Glomerular visceral epithelial cell (primary cell): ENCODE data around the gene NMUR1.
"Not testable (repeated sequence)": the region's sequence is repeated elsewhere in the genome, so short reads cannot be mapped to it uniquely, and the experiment has no call there.

Experiments used
- DNase-seq: peaks from one replicate; pipeline ENCODE4 v3.0.0-alpha.2; 2016; ENCODE audit errors: extremely low spot score

NMUR1 gene, protein sequence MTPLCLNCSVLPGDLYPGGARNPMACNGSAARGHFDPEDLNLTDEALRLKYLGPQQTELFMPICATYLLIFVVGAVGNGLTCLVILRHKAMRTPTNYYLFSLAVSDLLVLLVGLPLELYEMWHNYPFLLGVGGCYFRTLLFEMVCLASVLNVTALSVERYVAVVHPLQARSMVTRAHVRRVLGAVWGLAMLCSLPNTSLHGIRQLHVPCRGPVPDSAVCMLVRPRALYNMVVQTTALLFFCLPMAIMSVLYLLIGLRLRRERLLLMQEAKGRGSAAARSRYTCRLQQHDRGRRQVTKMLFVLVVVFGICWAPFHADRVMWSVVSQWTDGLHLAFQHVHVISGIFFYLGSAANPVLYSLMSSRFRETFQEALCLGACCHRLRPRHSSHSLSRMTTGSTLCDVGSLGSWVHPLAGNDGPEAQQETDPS

DNA sequence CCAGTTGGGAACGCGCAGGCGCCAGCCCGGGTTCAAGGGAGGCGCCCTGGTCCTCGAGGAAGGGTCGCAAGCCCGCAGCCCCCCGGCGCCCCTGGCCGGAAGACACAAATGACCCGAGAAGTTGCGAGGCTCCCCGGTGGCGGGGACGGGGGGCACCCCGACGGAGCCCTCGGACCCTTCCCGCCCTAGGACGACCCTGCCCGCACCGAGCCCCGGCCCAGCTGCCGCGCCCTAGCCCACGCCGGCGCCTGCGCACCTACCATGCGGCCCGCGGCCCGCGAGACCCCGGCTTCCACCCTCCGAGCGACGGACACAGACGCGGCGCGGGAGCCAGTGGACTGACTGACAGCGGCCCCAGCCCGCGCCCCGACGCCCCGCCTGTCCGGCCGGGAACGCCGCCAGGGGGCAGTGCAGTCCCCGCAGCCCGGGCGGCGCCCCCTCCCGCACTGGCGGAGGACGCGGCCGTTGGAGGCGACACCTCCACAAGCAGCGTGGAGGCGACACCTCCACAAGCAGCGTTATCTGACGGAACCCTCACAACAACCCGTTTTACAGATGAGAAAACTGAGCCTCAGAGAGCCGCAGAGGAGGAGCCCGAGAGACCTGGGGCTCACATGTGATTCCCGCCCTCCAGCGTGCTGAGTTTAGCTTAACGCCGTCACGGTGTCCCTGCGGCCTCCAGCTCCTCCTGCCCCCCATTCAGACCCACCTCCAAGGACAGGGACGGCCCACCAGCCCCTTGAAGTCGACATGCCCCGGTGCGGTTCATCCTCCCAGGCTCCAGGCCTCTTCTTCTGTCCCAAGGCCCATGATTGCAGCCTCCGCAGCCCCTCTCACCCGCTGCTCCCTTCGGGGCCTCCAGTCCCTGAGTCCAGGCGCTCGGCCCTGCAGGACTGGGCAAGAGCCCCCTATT, at the start of gene NMUR1:
Gene NMUR1 (minus strand): TSS at position 347 of the 913 bp plus-strand sequence. CDS start 84 bp downstream, at position 263.
- peak; percentile 28 for DNase-seq

DNA sequence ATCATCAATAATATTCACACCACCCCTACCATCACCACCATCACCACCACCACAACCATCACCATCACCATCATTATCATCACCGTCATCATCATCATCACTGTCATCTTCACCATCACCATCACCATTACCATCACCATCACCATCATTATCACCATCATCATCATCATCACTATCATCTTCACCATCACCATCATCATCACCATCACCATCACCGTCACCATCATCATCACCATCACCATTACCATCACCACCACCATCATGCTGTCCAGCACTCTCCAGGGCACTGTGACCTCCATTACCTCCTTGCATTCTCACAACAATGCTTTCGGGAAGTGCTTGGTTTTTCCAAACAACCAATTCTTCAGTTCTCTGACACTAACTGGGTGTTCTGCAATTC, 49.3 kb upstream of the NMUR1 start:
- no peak for DNase-seq

DNA sequence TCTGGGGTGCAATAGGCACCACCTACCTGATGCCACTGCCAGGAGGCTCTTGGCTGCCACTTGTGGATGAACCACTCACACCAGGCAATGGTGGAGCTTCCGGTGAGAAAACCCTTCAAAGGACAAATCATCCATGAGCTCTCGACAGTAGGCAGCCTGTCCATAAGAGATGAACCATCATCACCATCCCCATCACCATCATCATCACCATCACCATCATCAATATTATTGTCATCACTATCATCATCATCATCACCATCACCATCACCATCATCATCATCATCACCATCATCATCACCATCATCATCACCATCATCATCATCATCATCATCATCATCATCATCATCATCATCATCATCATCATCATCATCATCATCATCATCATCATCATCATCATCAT, 48.4 kb upstream of the NMUR1 start:
- not testable (repeated sequence) for DNase-seq

DNA sequence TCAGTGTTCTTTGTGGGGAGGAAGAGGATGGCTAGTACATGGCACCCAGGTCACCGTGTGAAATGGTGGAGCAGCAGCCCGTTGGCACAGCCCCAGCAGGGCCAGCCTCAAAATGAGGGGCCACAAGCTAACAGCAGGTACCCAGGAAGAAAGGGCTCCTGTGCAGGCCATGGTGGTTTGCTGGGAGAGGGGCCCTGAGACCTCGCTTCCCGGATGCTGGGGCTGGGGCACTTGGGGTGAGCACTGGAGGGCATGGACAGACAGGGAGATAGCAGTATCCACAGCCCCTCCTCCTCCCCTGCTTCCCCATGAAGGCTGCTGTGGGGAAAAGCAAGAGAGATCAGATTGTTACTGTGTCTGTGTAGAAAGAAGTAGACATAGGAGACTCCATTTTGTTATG, 46.2 kb upstream of the NMUR1 start:
- DNase-seq: no peak

DNA sequence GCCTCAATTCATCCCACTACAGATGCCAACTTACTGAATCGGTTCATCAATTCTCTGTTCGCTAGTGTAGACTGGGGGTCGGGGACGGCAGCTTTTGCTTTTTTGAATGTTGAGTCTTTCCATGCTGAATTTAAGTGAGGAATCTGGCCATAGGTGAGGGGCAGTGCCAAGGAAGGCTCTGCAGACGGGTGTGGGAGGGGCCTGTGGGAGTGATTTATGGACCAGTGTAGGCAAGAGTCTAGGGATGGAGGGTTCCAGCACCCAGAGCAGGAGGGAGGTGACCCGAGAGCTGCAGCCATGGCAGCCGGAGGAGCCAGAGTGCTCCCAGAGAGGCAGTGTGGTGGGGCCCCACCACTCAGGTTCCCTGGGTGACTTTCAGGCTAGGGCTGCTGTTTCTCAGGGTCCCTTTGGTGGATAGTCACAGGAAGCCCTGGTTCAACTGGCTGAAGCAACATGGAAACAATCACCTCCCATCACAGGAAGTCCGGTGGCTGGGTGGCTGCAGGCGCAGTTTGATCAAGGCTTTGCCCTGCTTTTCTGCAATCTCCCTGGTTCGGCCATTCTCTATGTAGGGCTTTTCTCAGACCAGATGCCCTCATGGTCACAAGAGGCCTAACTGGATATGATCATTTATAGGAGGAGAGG, 45.5 kb upstream of the NMUR1 start:
- no peak for DNase-seq

DNA sequence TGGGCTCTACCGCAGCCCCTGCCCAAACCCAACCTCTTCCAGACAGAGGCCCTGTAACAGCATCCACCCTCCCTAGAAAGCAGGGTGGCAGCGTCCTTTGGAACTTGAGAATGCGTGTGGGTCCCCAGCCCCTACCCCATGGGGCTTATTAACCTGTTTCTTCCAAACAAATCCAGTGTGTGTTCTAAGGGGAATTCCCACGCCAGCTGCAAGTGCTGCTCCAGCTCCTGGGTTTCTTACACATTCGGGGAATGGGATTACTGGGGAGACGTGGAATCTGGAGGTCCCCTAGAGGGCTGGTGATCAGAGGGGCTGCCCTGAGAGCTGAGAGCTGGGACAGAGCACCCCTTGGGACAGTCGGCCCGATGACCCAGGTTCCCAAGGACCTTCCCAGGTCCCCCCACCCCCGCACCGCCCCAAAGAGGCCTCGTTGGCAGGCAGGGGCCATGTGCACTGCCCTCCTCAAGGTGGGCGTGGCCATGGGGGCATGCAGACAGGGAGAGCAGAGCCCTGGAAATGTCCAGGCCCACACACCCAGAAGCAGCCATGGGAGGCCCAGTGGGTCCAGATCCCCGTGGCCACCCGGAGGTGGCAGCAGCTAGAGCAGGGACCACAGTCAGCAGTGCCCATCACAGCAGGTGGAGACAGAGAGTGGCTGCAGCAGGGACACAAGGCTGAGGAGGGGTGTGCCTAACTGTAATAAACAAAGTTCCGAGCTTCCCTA, 43.6 kb upstream of the NMUR1 start:
- DNase-seq: no peak

DNA sequence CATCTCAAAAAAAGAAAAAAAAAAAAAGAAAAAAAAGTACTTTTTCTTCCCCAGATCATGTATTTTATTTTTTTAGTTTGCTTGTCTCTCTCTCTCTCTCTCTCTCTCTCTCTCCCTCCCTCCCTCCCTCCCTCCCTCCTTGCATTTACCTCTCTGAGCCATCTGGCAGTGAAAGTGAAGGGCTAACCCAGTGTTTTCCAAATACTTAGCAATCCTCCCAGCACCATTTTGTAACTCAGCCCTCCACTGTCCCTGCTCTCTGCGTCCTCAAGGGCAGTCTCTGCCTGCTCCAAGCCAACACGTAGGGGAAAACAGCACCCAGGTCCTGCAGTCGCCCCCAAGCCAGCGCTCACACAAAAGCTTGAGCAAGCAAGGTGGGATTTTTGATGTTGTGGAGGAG, 42.9 kb upstream of the NMUR1 start:
- no peak for DNase-seq

DNA sequence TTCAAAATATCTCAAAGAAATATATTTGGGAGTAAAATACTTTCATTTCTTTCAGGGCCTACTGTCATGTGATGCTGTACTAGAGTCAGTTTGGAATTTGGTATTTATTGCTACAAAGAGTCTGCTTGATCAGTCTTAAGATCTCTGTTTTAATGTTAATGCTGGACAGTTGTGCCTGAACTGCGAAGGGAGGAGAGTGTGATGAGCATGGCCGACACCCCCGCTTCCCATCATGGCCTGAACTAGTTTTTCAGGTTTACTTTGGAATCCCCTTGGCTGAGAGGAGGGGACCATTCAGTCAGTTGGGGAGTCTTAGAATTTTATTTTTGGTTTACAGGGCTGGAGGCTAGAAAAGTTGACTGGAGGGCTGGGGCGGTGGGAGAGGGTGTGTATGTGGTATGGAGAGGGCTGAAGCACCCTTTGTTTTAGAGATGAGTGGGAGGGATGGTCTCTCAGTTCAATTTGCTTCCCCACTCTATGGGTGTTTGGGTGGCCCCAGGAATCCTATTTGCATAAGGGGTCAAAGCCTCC, 41.5 kb upstream of the NMUR1 start:
- no peak for DNase-seq

DNA sequence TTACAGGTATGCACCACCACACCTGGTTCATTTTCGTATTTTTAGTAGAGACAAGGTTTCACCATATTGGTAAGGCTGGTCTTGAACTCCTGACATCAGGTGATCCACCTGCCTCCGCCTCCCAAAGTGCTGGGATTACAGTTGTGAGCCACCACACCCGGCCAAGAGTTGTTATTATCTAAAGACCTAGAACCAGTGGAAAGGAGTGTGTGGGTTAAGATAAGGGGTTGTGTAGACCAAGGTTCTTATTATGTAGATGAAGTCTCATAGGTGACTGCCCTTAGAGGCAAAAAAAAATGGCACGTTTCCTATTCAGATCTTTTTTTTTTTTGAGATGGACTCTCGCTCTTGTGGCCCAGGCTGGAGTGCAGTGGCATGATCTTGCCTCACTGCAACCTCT, 40.7 kb upstream of the NMUR1 start:
- not testable (repeated sequence) for DNase-seq

DNA sequence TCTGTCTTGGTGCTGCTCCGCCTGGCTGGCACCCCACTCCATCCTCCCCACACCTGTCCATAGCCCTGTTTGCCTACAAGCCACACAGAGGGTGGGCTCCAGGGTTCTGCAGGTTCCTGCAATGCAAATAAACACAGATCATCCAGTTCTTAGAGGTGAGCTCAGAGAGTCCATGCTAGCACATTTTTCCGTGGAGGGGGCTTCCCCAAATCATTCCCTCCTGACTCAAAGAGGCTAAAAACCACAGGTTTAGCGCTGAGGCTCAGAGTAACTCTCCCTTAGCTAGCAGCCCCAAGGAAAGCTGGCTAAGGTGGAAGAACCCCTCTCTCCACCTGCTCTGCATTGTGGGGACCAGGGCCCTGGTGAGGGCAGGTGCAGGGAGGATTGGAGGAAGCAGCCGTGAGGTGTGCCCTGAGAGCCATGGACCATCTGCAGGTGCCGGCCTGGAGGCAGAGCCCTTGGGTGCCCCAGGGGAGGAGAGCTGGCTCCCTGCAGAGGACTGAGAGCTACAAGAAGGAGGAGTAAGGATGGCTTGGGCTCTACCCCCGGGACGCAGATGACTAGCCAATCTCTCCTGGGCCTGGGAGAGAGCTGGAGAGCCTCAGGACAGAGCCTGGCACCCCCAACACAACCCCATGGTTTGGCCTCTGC, 38.7 kb upstream of the NMUR1 start:
- DNase-seq: no peak

DNA sequence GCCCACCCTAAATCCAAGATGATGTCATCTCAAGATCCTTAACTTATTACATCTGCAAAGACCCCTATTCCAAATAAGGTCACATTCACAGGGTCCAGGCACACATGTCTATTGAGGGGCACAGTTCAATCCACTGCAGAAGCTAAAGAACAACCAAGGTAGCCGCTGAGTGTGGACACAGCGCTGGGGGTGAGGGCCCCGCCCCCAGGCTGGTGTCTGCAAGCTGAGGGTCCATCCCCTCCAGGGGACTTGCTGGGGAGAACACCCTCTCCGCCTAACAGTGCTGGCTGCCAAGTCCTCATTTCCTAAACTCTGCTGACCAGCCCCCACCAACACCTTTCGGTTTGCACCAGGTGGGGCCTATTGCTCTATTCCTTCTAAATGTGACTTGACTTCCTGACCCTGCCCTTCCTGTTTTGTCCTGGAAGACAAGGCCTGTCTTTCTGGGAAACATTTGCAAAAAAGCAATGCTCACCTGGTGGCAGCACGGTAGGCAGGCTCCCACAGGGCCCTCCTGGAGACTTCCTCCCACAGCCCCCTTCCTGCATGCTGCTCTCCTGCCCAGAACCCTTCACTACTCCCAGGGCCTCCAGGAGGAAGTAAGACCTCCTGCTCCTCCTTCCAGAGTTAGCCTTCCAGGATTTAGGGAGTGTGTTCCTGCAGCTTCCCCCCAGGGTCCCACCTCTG, 38.0 kb upstream of the NMUR1 start:
- DNase-seq: no peak

DNA sequence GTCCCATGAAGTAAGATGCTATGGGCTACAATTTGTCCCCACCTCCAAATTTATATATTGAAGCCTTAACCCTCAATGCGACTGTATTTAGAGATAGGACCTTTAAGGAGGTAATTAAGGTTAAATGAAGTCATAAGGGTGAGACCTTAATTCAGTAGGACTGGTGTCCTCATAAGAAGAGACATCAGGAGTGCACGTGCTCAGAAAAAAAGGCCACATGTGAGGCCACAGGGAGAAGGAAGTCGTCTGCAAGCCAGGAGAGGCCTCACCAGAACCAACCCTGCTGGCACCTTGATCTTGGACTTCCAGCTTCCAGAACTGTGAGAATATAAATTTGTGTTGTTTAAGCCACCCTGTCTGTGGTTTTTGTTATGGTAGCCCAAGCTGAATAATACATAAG, 36.9 kb upstream of the NMUR1 start:
- no peak for DNase-seq

DNA sequence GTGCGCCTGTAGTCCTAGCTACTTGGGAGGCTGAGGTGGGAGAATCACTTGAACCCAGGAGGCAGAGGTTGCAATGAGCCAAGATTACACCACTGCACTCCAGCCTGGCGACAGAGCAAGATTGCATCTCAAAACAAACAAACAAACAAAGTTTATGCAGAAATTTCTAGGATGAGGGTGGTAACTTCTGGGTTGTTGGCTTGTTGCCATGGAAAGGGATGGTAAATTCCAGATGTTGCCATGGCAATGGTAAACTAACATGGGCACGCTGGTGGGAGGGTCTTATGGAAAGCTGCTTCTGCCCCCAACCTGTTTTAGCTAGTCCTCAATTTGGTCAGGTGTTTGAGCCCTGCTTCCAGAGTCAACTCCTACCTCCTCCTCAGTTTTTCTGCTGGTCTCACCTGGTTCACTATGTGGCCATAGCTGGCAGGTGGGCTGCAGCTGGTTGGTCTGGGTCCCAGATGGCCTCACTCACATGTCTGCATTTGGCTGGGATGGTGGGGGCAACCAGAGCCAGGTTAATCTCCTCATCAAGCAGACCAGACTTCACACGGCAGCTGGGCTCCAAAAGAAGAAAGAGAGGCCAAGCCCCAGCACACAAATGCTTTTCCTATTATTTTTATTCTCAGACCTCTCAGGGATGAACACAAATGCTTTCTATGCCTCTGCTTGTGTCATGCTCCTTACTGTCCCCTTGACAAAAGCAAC, 35.8 kb upstream of the NMUR1 start:
- DNase-seq: no peak

DNA sequence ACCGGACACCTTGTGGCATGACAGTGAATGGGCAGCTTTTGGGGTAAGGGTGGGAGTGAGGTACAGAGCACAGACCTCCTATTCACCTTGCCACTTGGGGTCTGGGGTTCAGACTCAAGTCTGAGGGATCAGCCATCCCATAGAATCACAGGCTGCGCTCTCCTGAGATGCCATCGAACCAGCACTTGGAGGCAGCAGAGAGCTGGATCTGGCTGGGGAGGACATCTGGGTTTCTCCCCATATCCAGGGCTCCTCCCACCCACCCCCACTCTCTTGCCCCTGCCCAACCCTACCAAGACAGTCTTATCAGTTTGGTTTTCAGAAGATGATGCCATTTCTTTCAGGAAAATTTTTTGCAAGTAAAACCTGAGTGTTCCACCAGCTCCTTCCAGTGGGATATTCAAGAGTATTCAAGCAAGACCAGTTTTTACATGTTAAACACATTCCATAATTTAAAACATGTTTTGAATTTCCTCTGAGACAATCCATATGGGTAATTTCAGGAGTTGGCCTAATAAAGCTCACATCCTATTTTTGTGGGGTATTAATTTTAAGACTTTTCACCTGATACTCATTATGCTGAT, 33.2 kb upstream of the NMUR1 start:
- peak; percentile 64 for DNase-seq

DNA sequence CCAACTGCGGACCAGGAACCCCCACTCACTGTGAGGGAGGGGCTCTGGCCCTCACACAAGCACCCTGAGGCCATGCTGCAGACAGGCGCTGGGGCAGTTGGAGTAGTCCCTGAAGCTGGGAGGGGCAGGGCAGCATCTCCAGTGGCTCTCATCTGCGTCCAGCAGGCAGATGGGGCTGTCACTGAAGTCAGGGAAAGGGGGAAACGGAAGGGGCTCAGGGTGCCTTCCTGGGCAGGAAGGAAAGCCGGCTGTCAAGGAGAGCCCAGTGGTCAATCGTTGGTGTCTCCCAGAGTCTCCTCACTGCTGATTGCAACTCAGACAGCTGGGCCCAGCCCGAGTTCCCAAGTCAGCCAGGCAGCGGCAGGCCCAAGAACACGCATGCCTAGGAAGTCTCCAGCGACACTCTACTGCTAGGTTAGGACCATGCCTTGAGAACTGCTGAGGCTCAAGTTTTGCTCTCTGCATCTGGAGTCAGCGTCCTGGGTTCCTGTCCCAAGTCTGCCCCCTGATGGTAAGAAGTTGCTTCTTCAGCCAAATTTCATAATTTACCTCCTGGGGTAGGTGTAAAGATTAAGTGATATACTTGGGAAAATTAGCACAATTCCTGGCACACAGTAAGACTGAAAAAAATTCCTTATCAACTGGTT, 27.4 kb upstream of the NMUR1 start:
- DNase-seq: peak; percentile 71

DNA sequence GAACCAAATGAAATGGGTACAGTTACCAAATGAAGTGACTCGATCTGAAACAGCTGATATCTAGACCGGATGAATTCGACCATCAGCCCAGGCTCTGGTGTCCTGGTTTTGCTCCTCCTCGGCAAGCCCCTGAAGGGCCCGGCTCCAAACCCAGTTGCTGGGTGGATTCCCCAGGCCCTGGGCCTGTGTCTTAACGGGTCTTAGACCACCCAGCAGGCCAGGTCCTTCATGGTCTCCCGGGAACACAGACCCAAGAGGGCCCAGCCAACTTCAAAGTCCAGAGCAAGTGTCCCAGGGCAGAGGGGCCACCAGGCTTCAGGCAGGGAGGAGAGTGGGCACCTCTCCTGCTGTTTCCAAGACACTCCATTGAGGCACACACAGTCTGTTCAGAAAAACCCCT, 26.7 kb upstream of the NMUR1 start:
- DNase-seq: no peak

DNA sequence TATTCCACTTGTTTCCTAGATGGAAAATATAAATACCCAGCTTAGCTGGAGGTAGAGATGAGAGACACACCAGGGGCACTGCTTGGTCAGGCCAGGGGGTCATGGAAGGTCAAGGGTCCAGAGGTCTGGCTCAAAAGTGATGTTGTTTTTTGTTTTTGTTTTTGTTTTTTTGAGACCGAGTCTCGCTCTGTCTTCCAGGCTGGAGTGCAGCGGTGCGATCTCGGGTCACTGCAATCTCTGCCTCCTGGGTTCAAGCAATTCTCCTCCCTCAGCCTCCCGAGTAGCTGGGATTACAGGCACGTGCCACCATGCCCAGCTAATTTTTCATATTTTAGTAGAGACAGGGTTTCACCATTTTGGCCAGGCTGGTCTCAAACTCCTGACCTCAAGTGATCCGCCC, 26.3 kb upstream of the NMUR1 start:
- DNase-seq: not testable (repeated sequence)

DNA sequence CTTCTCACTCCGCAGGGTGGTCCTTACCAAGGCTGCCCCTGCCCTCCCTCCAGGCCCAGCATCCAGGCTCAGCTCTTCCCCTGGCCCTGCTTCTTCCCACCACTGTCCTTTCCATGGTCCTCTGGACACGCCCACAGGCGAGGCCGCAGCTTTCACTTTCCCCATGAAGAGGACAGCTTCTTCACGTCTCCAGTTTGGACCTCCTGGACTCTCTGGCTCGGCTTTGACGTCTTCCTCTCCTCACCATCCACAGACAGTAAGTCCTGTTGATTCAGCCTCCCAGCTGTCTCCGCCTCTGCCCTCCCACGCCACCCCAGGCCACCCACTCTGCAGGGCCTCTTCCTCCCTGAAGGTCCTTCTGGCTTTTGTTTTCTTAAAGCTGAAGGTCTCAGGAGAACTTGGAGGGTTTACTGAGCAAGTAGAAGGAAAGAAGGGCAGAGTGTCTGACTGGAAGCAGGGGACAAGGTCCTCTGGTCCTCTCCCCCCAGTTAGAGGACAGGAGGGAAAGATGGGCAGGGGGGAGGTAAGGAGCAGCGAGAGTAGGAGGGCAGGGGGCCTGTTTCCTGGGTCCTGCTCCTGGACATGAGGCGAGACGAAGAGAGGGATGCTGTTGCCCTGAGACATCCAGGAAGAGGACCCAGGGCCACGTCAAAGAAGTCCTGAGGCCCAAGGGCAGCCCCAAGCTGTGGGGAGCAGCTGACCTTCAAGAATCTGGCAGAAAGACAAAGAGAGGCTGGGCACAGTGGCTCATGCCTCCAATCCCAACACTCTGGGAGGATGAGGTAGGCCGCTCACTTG, 24.7 kb upstream of the NMUR1 start:
- DNase-seq: no peak
